Trophoblast cell (in vitro differentiated cells and primary cell): ENCODE results near the gene RYR1.

Experiments
- DNase-seq, 2 donors: peaks; one replicate each; pipeline ENCODE4 v3.0.0-alpha.2; 2016
- H2AFZ ChIP-seq: 2 replicates; pipeline ENCODE4 v1.6.1; 2013; ENCODE audit warnings: low read length, moderate library complexity, mild to moderate bottlenecking; ENCODE audit not compliant: insufficient read depth, poor library complexity
- H2AK5ac ChIP-seq: 2 replicates; pipeline ENCODE4 v1.6.1; 2013; ENCODE audit warnings: mild to moderate bottlenecking, low read length
- H2BK120ac ChIP-seq: 2 replicates; pipeline ENCODE4 v1.6.1; 2013; ENCODE audit warnings: low read length, mild to moderate bottlenecking, moderate library complexity; ENCODE audit not compliant: insufficient read depth, poor library complexity
- H2BK12ac ChIP-seq: 2 replicates; pipeline ENCODE4 v1.6.1; 2013; ENCODE audit warnings: mild to moderate bottlenecking, low read length, moderate library complexity
- H2BK5ac ChIP-seq: 2 replicates; pipeline ENCODE4 v1.6.1; 2013; ENCODE audit warnings: low read length, low read depth, moderate library complexity, mild to moderate bottlenecking; ENCODE audit not compliant: poor library complexity
- H3K14ac ChIP-seq: 2 replicates; pipeline ENCODE4 v1.6.1; 2013; ENCODE audit warnings: mild to moderate bottlenecking, low read length
- H3K18ac ChIP-seq: 2 replicates; pipeline ENCODE4 v1.6.1; 2013; ENCODE audit warnings: mild to moderate bottlenecking, low read length
- H3K23ac ChIP-seq: 2 replicates; pipeline ENCODE4 v1.6.1; 2013; ENCODE audit warnings: low read length
- H3K27ac ChIP-seq: 2 replicates; pipeline ENCODE4 v1.5.1; 2013; ENCODE audit warnings: low read depth, mild to moderate bottlenecking, inconsistent platforms, low read length, moderate library complexity
- H3K27me3 ChIP-seq: 2 replicates; pipeline ENCODE4 v1.6.1; 2013; ENCODE audit warnings: inconsistent platforms, mild to moderate bottlenecking, low read length, moderate library complexity; ENCODE audit not compliant: insufficient read depth
- H3K36me3 ChIP-seq, 2 experiments: 1 replicate in 1 of 2; 2 replicates in 1 of 2; pipeline ENCODE4 v1.6.1; 2013; ENCODE audit warnings: low read length in 2 of 2, mild to moderate bottlenecking in 2 of 2, moderate library complexity in 1 of 2; ENCODE audit not compliant: insufficient read depth in 2 of 2, control insufficient read depth in 1 of 2
- H3K4ac ChIP-seq: 2 replicates; pipeline ENCODE4 v1.6.1; 2013; ENCODE audit warnings: low read depth, mild to moderate bottlenecking, low read length, moderate library complexity
- H3K4me1 ChIP-seq, 2 experiments: 1 replicate in 1 of 2; 2 replicates in 1 of 2; pipeline ENCODE4 v1.6.1; 2013; ENCODE audit warnings: low read length in 2 of 2, mild to moderate bottlenecking in 2 of 2, moderate library complexity in 1 of 2; ENCODE audit not compliant: insufficient read depth in 2 of 2, control insufficient read depth in 1 of 2
- H3K4me2 ChIP-seq: 2 replicates; pipeline ENCODE4 v1.6.1; 2013; ENCODE audit warnings: inconsistent platforms, mild to moderate bottlenecking, low read length, moderate library complexity
- H3K4me3 ChIP-seq: 2 replicates; pipeline ENCODE4 v1.5.1; 2013; ENCODE audit warnings: mild to moderate bottlenecking, low read depth, low read length, inconsistent platforms
- H3K79me1 ChIP-seq: one replicate; pipeline ENCODE4 v1.6.1; 2013; ENCODE audit warnings: low read length
- H3K79me2 ChIP-seq: 2 replicates; pipeline ENCODE4 v1.6.1; 2013; ENCODE audit warnings: low read length, mild to moderate bottlenecking; ENCODE audit not compliant: control insufficient read depth, insufficient read depth, poor library complexity
- H3K9ac ChIP-seq: 2 replicates; pipeline ENCODE4 v1.6.1; 2013; ENCODE audit warnings: mild to moderate bottlenecking, low read length
- H3K9me3 ChIP-seq: 2 replicates; pipeline ENCODE4 v1.6.1; 2013; ENCODE audit warnings: low read depth, mild to moderate bottlenecking, control low read depth, inconsistent platforms, low read length; ENCODE audit not compliant: insufficient read depth
- H4K12ac ChIP-seq: 2 replicates; pipeline ENCODE4 v1.6.1; 2013; ENCODE audit warnings: low read depth, mild to moderate bottlenecking, low read length, moderate library complexity
- H4K8ac ChIP-seq: 2 replicates; pipeline ENCODE4 v1.6.1; 2013; ENCODE audit warnings: low read depth, mild to moderate bottlenecking, low read length, moderate library complexity
- H4K91ac ChIP-seq: one replicate; pipeline ENCODE4 v1.6.1; 2013; ENCODE audit warnings: low read depth, mild to moderate bottlenecking, low read length, moderate library complexity
- WGBS: extraction: QIAGEN DNeasy Blood & Tissue Kit; methylation state at CpG from one replicate; pipeline ENCODE4 v1.1.7; 2013; ENCODE audit warnings: missing lambda C conversion rate; ENCODE audit not compliant: insufficient read length, insufficient coverage; ENCODE audit errors: extremely low coverage; 5-methylcytosine and 5-hydroxymethylcytosine counted together

The RYR1 gene

DNA sequence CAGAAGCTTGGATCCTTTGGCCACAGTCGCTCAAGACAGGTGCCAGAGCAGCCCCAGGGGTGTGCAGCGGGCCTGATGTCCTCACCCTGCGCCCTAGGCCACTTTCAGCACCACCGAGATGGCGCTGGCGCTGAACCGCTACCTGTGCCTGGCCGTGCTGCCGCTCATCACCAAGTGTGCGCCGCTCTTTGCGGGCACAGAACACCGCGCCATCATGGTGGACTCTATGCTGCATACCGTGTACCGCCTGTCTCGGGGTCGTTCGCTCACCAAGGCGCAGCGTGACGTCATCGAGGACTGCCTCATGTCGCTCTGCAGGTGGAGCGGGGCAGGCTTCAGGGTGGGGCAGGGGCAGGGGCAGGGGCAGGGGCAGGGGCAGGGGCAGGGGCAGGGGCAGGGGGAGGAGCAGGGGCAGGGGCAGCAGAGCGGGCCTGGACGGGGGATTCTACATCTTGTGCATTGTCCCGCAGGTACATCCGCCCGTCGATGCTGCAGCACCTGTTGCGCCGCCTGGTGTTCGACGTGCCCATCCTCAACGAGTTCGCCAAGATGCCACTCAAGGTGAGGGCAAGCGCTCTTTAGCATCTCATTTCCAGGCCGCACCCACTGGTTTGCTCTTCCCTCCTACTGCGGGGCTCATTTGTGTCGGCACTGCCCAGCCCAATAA lies 69.1 kb downstream of the RYR1 start:
- no peaks in the 10 kb centered on the region for H3K36me3 ChIP-seq
- H4K8ac ChIP-seq: no peak overlapping the region
- no peaks in the 10 kb centered on the region for H3K79me1 ChIP-seq
- H3K4ac ChIP-seq: no peak overlapping the region
- H2BK12ac ChIP-seq: no peak overlapping the region
- H2BK120ac ChIP-seq: no peak overlapping the region
- H3K4me3 ChIP-seq: no peak overlapping the region
- no peak overlapping the region for H2BK5ac ChIP-seq
- no CpG with 5 or more reads among the region's 41 CpGs for WGBS
- no peak overlapping the region for H3K27ac ChIP-seq
- H3K9ac ChIP-seq: no peak overlapping the region
- no peaks in the 10 kb centered on the region for H3K79me2 ChIP-seq
- no peak overlapping the region for H3K23ac ChIP-seq
- H3K4me2 ChIP-seq: no peak overlapping the region
- H4K91ac ChIP-seq: no peak overlapping the region
- H3K9me3 ChIP-seq: peaks cover 3% of the 10 kb centered on the region
- no peak overlapping the region for H4K12ac ChIP-seq
- H3K14ac ChIP-seq: no peak overlapping the region
- no peaks in the 10 kb centered on the region for H3K4me1 ChIP-seq
- H2AK5ac ChIP-seq: no peak overlapping the region
- H3K18ac ChIP-seq: no peak overlapping the region
- H2AFZ ChIP-seq: no peak overlapping the region
- H3K27me3 ChIP-seq: no peaks in the 10 kb centered on the region
- no peak for DNase-seq

DNA sequence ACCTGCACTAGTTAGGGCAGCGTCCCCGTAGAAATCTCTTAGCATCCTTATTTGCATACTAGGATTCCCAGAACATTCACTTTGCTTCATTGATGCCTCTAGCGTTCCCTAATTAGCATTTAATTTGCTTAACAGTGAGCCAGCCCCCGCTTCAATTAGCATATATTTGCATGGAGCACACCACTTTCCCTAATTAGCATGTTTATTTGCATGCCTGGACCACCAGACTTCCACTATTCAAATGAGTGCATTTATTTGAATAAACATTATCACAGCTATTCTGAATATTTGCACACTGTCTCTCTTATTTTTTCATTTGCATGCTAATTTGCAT lies 69.6 kb downstream of the RYR1 start:
- no peak overlapping the region for H4K8ac ChIP-seq
- no peak overlapping the region for H2BK120ac ChIP-seq
- H2AK5ac ChIP-seq: no peak overlapping the region
- H2BK12ac ChIP-seq: no peak overlapping the region
- H3K14ac ChIP-seq: no peak overlapping the region
- H2BK5ac ChIP-seq: no peak overlapping the region
- no peak for DNase-seq
- no peak overlapping the region for H3K27ac ChIP-seq
- H3K79me1 ChIP-seq: no peaks in the 10 kb centered on the region
- peaks cover 3% of the 10 kb centered on the region for H3K9me3 ChIP-seq
- H3K4me3 ChIP-seq: no peak overlapping the region
- no peak overlapping the region for H3K4ac ChIP-seq
- no CpG with 5 or more reads among the region's 4 CpGs for WGBS
- no peaks in the 10 kb centered on the region for H3K4me1 ChIP-seq
- H2AFZ ChIP-seq: no peak overlapping the region
- no peak overlapping the region for H4K12ac ChIP-seq
- H3K9ac ChIP-seq: no peak overlapping the region
- no peaks in the 10 kb centered on the region for H3K79me2 ChIP-seq
- no peak overlapping the region for H3K23ac ChIP-seq
- no peak overlapping the region for H4K91ac ChIP-seq
- no peak overlapping the region for H3K18ac ChIP-seq
- H3K4me2 ChIP-seq: no peak overlapping the region
- no peaks in the 10 kb centered on the region for H3K36me3 ChIP-seq
- no peaks in the 10 kb centered on the region for H3K27me3 ChIP-seq

DNA sequence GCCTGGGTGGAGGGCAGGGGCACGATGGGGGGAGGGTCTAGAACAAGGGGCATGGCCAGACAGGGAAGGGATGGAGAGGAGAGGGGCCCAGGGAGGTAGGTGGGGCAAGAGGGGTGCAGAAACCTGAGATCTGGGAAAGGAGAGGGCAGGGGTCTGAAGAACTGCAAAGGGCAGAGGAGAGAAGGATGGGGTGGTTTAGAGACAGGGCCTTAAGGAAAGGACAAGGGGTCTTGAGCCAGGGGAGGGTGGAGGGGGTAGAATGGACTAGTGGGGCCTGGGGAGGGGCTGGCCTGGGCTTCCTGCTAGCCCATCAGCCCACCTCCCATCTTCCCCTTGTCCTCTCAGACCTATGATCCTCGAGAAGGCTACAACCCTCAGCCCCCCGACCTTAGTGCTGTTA lies 72.5 kb downstream of the RYR1 start:
- no CpG with 5 or more reads among the region's 3 CpGs for WGBS

DNA sequence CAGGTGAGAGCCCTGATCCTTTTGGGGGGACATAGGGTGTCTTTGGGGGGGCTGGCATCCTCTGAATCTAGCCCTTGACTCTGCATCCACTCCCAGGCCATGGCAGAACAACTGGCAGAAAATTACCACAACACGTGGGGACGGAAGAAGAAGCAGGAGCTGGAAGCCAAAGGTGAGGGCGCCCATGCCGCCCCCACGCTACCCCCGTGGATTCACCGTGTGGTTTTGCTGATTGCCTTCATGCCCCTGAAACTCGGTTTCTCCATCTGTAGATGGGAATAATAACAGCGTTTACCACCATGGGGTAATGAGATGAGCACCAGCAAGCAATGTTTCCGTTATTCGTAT lies 72.9 kb downstream of the RYR1 start:
- Histone ChIP-seq H3K23ac (no peak overlapping the region), H3K36me3 (no peaks in the 10 kb centered on the region), H3K79me1 (no peaks in the 10 kb centered on the region), H2BK120ac (no peak overlapping the region), H3K14ac (no peak overlapping the region), H3K9me3 (peaks cover 2% of the 10 kb centered on the region), H2AK5ac (no peak overlapping the region), H4K12ac (no peak overlapping the region), H2BK12ac (no peak overlapping the region), H3K18ac (no peak overlapping the region), H3K79me2 (no peaks in the 10 kb centered on the region), H3K4me3 (no peak overlapping the region), H3K4ac (no peak overlapping the region), H4K91ac (no peak overlapping the region), H3K27ac (no peak overlapping the region), H3K4me2 (no peak overlapping the region), H3K9ac (no peak overlapping the region), H3K4me1 (no peaks in the 10 kb centered on the region), H2BK5ac (no peak overlapping the region), H4K8ac (no peak overlapping the region), H2AFZ (no peak overlapping the region), H3K27me3 (no peaks in the 10 kb centered on the region)
- no peak for DNase-seq
- WGBS: no CpG with 5 or more reads among the region's 11 CpGs

More for the DNA sequence above, 72.5 kb downstream of the RYR1 start:
- Histone ChIP-seq H3K14ac (no peak overlapping the region), H3K79me2 (no peaks in the 10 kb centered on the region), H3K27me3 (no peaks in the 10 kb centered on the region), H3K36me3 (no peaks in the 10 kb centered on the region), H2BK12ac (no peak overlapping the region), H3K4me2 (no peak overlapping the region), H2BK5ac (no peak overlapping the region), H3K4me3 (no peak overlapping the region), H3K9ac (no peak overlapping the region), H4K8ac (no peak overlapping the region), H3K27ac (no peak overlapping the region), H3K4ac (no peak overlapping the region), H3K9me3 (peaks cover 2% of the 10 kb centered on the region), H3K79me1 (no peaks in the 10 kb centered on the region), H3K18ac (no peak overlapping the region), H2BK120ac (no peak overlapping the region), H2AFZ (no peak overlapping the region), H4K12ac (no peak overlapping the region), H3K4me1 (no peaks in the 10 kb centered on the region), H4K91ac (no peak overlapping the region), H2AK5ac (no peak overlapping the region), H3K23ac (no peak overlapping the region)
- DNase-seq: no peak
